ENCODE results near the gene CD86.

DNA sequence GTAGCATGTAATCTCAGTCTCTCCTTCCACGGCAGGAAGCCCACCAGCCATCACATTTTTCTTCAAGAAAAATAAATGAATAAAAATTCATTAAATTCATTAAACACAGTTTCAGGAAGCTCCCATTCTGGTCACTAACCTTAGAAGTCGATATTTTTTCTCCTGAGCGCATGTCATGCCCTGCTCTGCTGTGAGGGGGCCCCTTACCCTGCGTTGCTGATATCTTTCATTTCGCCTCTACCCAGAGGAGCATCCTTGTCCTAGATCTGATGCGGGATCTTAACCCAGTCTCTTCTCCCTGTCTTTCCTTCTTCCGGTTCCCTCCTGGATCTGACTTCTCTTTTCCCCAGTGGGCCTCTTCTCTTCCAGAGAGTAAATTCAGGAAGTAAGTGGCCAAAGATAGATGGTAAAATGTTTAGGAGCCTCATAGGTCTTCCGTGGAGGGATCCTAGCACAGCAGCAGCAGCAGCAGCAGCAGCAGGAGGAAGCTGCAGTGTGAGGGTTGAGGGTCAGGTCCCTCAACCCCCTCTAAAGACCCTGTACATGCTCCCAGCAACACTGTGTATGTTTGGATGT, 31.7 kb upstream of the CD86 start:
- TF ChIP-seq, protein P1, sequence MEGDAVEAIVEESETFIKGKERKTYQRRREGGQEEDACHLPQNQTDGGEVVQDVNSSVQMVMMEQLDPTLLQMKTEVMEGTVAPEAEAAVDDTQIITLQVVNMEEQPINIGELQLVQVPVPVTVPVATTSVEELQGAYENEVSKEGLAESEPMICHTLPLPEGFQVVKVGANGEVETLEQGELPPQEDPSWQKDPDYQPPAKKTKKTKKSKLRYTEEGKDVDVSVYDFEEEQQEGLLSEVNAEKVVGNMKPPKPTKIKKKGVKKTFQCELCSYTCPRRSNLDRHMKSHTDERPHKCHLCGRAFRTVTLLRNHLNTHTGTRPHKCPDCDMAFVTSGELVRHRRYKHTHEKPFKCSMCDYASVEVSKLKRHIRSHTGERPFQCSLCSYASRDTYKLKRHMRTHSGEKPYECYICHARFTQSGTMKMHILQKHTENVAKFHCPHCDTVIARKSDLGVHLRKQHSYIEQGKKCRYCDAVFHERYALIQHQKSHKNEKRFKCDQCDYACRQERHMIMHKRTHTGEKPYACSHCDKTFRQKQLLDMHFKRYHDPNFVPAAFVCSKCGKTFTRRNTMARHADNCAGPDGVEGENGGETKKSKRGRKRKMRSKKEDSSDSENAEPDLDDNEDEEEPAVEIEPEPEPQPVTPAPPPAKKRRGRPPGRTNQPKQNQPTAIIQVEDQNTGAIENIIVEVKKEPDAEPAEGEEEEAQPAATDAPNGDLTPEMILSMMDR (IDR thresholded peaks at IDR 0.05): no peak
- no peak for TF ChIP-seq POLR2A (IDR thresholded peaks at IDR 0.05; ENCODE audit: low read depth)

All from esophagus muscularis mucosa (tissue), 3 donors.